SK-N-MC (cell line): ENCODE data around the gene RERG.

Experiments used
- DNase-seq: peaks from one replicate; pipeline ENCODE4 v3.0.0-alpha.2; 2011; ENCODE audit warnings: low read depth, low spot score
- H3K27ac ChIP-seq: fragments of 200-600 bp; sonication (generic); 2 replicates; pipeline ENCODE4 v1.5.1; 2016; ENCODE audit warnings: mixed run types
- H3K36me3 ChIP-seq: fragments of 200-600 bp; sonication (generic); 2 replicates; pipeline ENCODE4 v1.6.1; 2017; ENCODE audit warnings: antibody characterized with exemption, low read length, mixed read lengths; ENCODE audit not compliant: insufficient read depth
- H3K4me3 ChIP-seq: fragments of 200-600 bp; sonication (generic); 2 replicates; pipeline ENCODE4 v1.5.1; 2016
- H3K9ac ChIP-seq: fragments of 200-600 bp; sonication (generic); 2 replicates; pipeline ENCODE4 v1.8.0; 2017; ENCODE audit warnings: mixed run types, mixed read lengths; ENCODE audit not compliant: insufficient read length
- H3K9me3 ChIP-seq: fragments of 200-600 bp; sonication (generic); 2 replicates; pipeline ENCODE4 v1.6.1; 2017; ENCODE audit warnings: low read depth, mild to moderate bottlenecking, antibody characterized with exemption, low read length, moderate library complexity, mixed read lengths
- EZH2 ChIP-seq: fragments of 200-600 bp; sonication (generic); IDR thresholded peaks from one replicate; pipeline ENCODE4 v1.6.1; 2017; ENCODE audit warnings: antibody characterized with exemption
- FOXP2 ChIP-seq: optimal IDR thresholded peaks from 2 replicates; pipeline ENCODE3; 2011; ENCODE audit warnings: mild to moderate bottlenecking, moderate library complexity; ENCODE audit not compliant: insufficient read depth; ENCODE audit errors: extremely low read length, control extremely low read depth
- POLR2AphosphoS5 ChIP-seq: IDR thresholded peaks from 2 replicates; pipeline ENCODE4 v1.6.1; 2012; ENCODE audit warnings: mild to moderate bottlenecking, low read depth, low read length, borderline replicate concordance

The RERG gene

GRCh38 chr12:15165012-15165659, 56.1 kb downstream of the RERG start:
- TF ChIP-seq FOXP2 (no peak), EZH2 (no peak), POLR2AphosphoS5 (no peak)
- H3K4me3 ChIP-seq: no peak overlapping the region
- no peaks in the 10 kb centered on the region for H3K36me3 ChIP-seq
- no peak overlapping the region for H3K9ac ChIP-seq
- no peak for DNase-seq
- no peak overlapping the region for H3K27ac ChIP-seq
- H3K9me3 ChIP-seq: no peaks in the 10 kb centered on the region

GRCh38 chr12:15163030-15163976, 57.9 kb downstream of the RERG start:
- no peak overlapping the region for H3K9ac ChIP-seq
- H3K27ac ChIP-seq: no peak overlapping the region
- no peaks in the 10 kb centered on the region for H3K36me3 ChIP-seq
- no peak overlapping the region for H3K4me3 ChIP-seq
- H3K9me3 ChIP-seq: no peaks in the 10 kb centered on the region
- TF ChIP-seq FOXP2: no peak
- TF ChIP-seq POLR2AphosphoS5: no peak
- TF ChIP-seq EZH2: no peak
- DNase-seq: no peak

GRCh38 chr12:15158083-15158482, 63.1 kb downstream of the RERG start:
- H3K27ac ChIP-seq: no peak overlapping the region
- H3K9me3 ChIP-seq: no peaks in the 10 kb centered on the region
- no peak overlapping the region for H3K4me3 ChIP-seq
- no peak for TF ChIP-seq POLR2AphosphoS5
- no peak for TF ChIP-seq FOXP2
- no peak for TF ChIP-seq EZH2
- H3K9ac ChIP-seq: no peak overlapping the region
- H3K36me3 ChIP-seq: no peaks in the 10 kb centered on the region
- DNase-seq: no peak

- Histone ChIP-seq H3K9ac (no peak overlapping the region), H3K4me3 (no peak overlapping the region), H3K36me3 (no peaks in the 10 kb centered on the region), H3K9me3 (no peaks in the 10 kb centered on the region), H3K27ac (no peak overlapping the region)
- no peak for DNase-seq
- peak; percentile 19 for TF ChIP-seq FOXP2
- TF ChIP-seq EZH2: no peak
Measured at GRCh38 chr12:15157269-15157671, 63.9 kb downstream of the RERG start.

- DNase-seq: no peak
Measured at GRCh38 chr12:15155271-15155670, 65.9 kb downstream of the RERG start.

GRCh38 chr12:15154103-15154502, 67.1 kb downstream of the RERG start:
- DNase-seq: no peak
- H3K27ac ChIP-seq: no peak overlapping the region
- no peaks in the 10 kb centered on the region for H3K36me3 ChIP-seq
- TF ChIP-seq POLR2AphosphoS5 (no peak), FOXP2 (no peak), EZH2 (no peak)
- no peaks in the 10 kb centered on the region for H3K9me3 ChIP-seq
- no peak overlapping the region for H3K9ac ChIP-seq
- H3K4me3 ChIP-seq: no peak overlapping the region

More at GRCh38 chr12:15155271-15155670, 65.9 kb downstream of the RERG start:
- Histone ChIP-seq H3K36me3 (no peaks in the 10 kb centered on the region), H3K9ac (no peak overlapping the region), H3K27ac (no peak overlapping the region), H3K9me3 (no peaks in the 10 kb centered on the region), H3K4me3 (no peak overlapping the region)
- TF ChIP-seq EZH2 (no peak), FOXP2 (no peak), POLR2AphosphoS5 (no peak)

GRCh38 chr12:15152868-15153267, 68.3 kb downstream of the RERG start:
- no peak overlapping the region for H3K27ac ChIP-seq
- TF ChIP-seq POLR2AphosphoS5: no peak
- no peak for TF ChIP-seq FOXP2
- TF ChIP-seq EZH2: no peak

GRCh38 chr12:15152456-15152855, 68.8 kb downstream of the RERG start:
- no peak for DNase-seq
- H3K4me3 ChIP-seq: no peak overlapping the region
- no peaks in the 10 kb centered on the region for H3K36me3 ChIP-seq
- H3K27ac ChIP-seq: no peak overlapping the region
- no peaks in the 10 kb centered on the region for H3K9me3 ChIP-seq
- no peak overlapping the region for H3K9ac ChIP-seq
- TF ChIP-seq POLR2AphosphoS5 (no peak), FOXP2 (no peak), EZH2 (no peak)

More at GRCh38 chr12:15152868-15153267, 68.3 kb downstream of the RERG start:
- H3K9ac ChIP-seq: no peak overlapping the region
- no peak overlapping the region for H3K4me3 ChIP-seq
- DNase-seq: no peak
- no peaks in the 10 kb centered on the region for H3K9me3 ChIP-seq
- no peaks in the 10 kb centered on the region for H3K36me3 ChIP-seq
